H9 (cell line): ENCODE measurements around the gene PNPLA2. TPM values are rescaled to one million over a fixed set of nuclear protein-coding genes. Genes with fewer than 3 reads are reported as not detected.

Experiments used
- DNase-seq: peaks from one replicate; pipeline ENCODE4 v3.0.0-alpha.2; 2017
- H2AFZ ChIP-seq: one replicate; pipeline ENCODE4 v1.6.1; 2013; ENCODE audit warnings: mild to moderate bottlenecking, low read length, control low read depth, moderate library complexity
- H2AK5ac ChIP-seq: 2 replicates; pipeline ENCODE4 v1.6.1; 2013; ENCODE audit warnings: low read length, control low read depth, mixed read lengths; ENCODE audit not compliant: insufficient read length
- H2BK120ac ChIP-seq: one replicate; pipeline ENCODE4 v1.6.1; 2013; ENCODE audit warnings: low read depth, mild to moderate bottlenecking, low read length, control low read depth, inconsistent platforms; ENCODE audit not compliant: poor library complexity, severe bottlenecking
- H2BK12ac ChIP-seq: 2 replicates; pipeline ENCODE4 v1.6.1; 2013; ENCODE audit warnings: low read length, control low read depth, mixed read lengths, low read depth; ENCODE audit not compliant: insufficient read length
- H2BK15ac ChIP-seq: 2 replicates; pipeline ENCODE4 v1.6.1; 2013; ENCODE audit warnings: low read depth, low read length, control low read depth
- H2BK20ac ChIP-seq: one replicate; pipeline ENCODE4 v1.6.1; 2013; ENCODE audit warnings: low read depth, mild to moderate bottlenecking, low read length, control low read depth, inconsistent platforms; ENCODE audit not compliant: poor library complexity, severe bottlenecking
- H2BK5ac ChIP-seq: 2 replicates; pipeline ENCODE4 v1.6.1; 2013; ENCODE audit warnings: low read length, control low read depth, mixed read lengths; ENCODE audit not compliant: insufficient read length
- H3K14ac ChIP-seq: 2 replicates; pipeline ENCODE4 v1.6.1; 2013; ENCODE audit warnings: low read length, control low read depth; ENCODE audit not compliant: insufficient read depth
- H3K18ac ChIP-seq: 2 replicates; pipeline ENCODE4 v1.6.1; 2013; ENCODE audit warnings: low read depth, mild to moderate bottlenecking, mixed read lengths, low read length, control low read depth; ENCODE audit not compliant: insufficient read length
- H3K23ac ChIP-seq: 2 replicates; pipeline ENCODE4 v1.6.1; 2013; ENCODE audit warnings: low read length, control low read depth, mixed read lengths, low read depth; ENCODE audit not compliant: insufficient read length
- H3K23me2 ChIP-seq: 2 replicates; pipeline ENCODE4 v1.6.1; 2013; ENCODE audit warnings: low read depth, mild to moderate bottlenecking, mixed read lengths, low read length, control low read depth; ENCODE audit not compliant: insufficient read length, poor library complexity, severe bottlenecking
- H3K27ac ChIP-seq: 2 replicates; pipeline ENCODE4 v1.5.1; 2013; ENCODE audit warnings: low read length, control low read depth, mixed read lengths, low read depth; ENCODE audit not compliant: insufficient read length
- H3K27me3 ChIP-seq: 2 replicates; pipeline ENCODE4 v1.6.1; 2013; ENCODE audit warnings: low read length, control low read depth, inconsistent platforms; ENCODE audit not compliant: insufficient read depth
- H3K4ac ChIP-seq: 2 replicates; pipeline ENCODE4 v1.6.1; 2013; ENCODE audit warnings: low read depth, mild to moderate bottlenecking, control low read depth, inconsistent platforms, low read length, moderate library complexity
- H3K4me1 ChIP-seq: 2 replicates; pipeline ENCODE4 v1.6.1; 2013; ENCODE audit warnings: low read length, control low read depth, inconsistent platforms; ENCODE audit not compliant: insufficient read depth
- H3K4me2 ChIP-seq: 2 replicates; pipeline ENCODE4 v1.6.1; 2013; ENCODE audit warnings: low read length, control low read depth, mixed read lengths; ENCODE audit not compliant: insufficient read length, insufficient read depth
- H3K56ac ChIP-seq: 2 replicates; pipeline ENCODE4 v1.6.1; 2013; ENCODE audit warnings: low read depth, mild to moderate bottlenecking, mixed read lengths, low read length, control low read depth; ENCODE audit not compliant: insufficient read length
- H3K79me1 ChIP-seq: 2 replicates; pipeline ENCODE4 v1.6.1; 2013; ENCODE audit warnings: low read depth, mild to moderate bottlenecking, moderate library complexity, low read length, control low read depth, inconsistent platforms; ENCODE audit not compliant: insufficient read depth, poor library complexity, severe bottlenecking
- H3K79me2 ChIP-seq: 2 replicates; pipeline ENCODE4 v1.6.1; 2013; ENCODE audit warnings: low read length, control low read depth, inconsistent platforms; ENCODE audit not compliant: insufficient read depth
- H3K9ac ChIP-seq: 2 replicates; pipeline ENCODE4 v1.6.1; 2013; ENCODE audit warnings: low read length, control low read depth, mixed read lengths; ENCODE audit not compliant: insufficient read length; ENCODE audit errors: extremely low read depth
- H3K9me3 ChIP-seq: one replicate; pipeline ENCODE4 v1.6.1; 2013; ENCODE audit warnings: low read depth, low read length, inconsistent platforms; ENCODE audit not compliant: control insufficient read depth
- H3T11ph ChIP-seq: one replicate; pipeline ENCODE4 v1.6.1; 2013; ENCODE audit warnings: mild to moderate bottlenecking, low read length, control low read depth, inconsistent platforms
- H4K20me1 ChIP-seq: one replicate; pipeline ENCODE4 v1.6.1; 2013; ENCODE audit not compliant: control insufficient read depth, insufficient read length, insufficient read depth
- H4K5ac ChIP-seq: 2 replicates; pipeline ENCODE4 v1.6.1; 2013; ENCODE audit warnings: low read depth, mild to moderate bottlenecking, mixed read lengths, low read length, control low read depth; ENCODE audit not compliant: insufficient read length
- H4K8ac ChIP-seq: replicated peaks from 2 replicates; pipeline ENCODE4 v1.6.1; 2013; ENCODE audit warnings: low read length, control low read depth, mixed read lengths, low read depth; ENCODE audit not compliant: insufficient read length
- H4K91ac ChIP-seq: 2 replicates; pipeline ENCODE4 v1.6.1; 2013; ENCODE audit warnings: low read depth, mild to moderate bottlenecking, moderate library complexity, mixed read lengths, low read length, control low read depth; ENCODE audit not compliant: insufficient read length
- H3K27ac Mint-ChIP-seq, 3 experiments: 2 replicates in 2 of 3; 3 replicates in 1 of 3; pipeline ENCODE4 v1.8.0; 2020 to 2021; ENCODE audit warnings: mixed read lengths in 3 of 3, mild to moderate bottlenecking in 1 of 3, moderate library complexity in 1 of 3
- H3K27me3 Mint-ChIP-seq: 2 replicates; pipeline ENCODE4 v1.8.0; 2021; ENCODE audit warnings: low read depth, mild to moderate bottlenecking, moderate library complexity, mixed read lengths
- H3K36me3 Mint-ChIP-seq, 3 experiments: 2 replicates in 2 of 3; 3 replicates in 1 of 3; pipeline ENCODE4 v1.8.0; 2020 to 2021; ENCODE audit warnings: low read depth in 3 of 3, mixed read lengths in 3 of 3; ENCODE audit not compliant: insufficient read depth in 1 of 3
- H3K4me1 Mint-ChIP-seq, 2 experiments: 2 replicates each; pipeline ENCODE4 v1.8.0; 2020; ENCODE audit warnings: mixed read lengths in 2 of 2
- H3K4me3 Mint-ChIP-seq, 2 experiments: 2 replicates in 1 of 2; 3 replicates in 1 of 2; pipeline ENCODE4 v1.8.0; 2020 to 2021; ENCODE audit warnings: mild to moderate bottlenecking in 2 of 2, mixed read lengths in 2 of 2, moderate library complexity in 1 of 2
- H3K9me3 Mint-ChIP-seq, 2 experiments: 2 replicates in 1 of 2; 3 replicates in 1 of 2; pipeline ENCODE4 v1.8.0; 2020; ENCODE audit warnings: mild to moderate bottlenecking in 2 of 2, mixed read lengths in 2 of 2, moderate library complexity in 1 of 2
- CTCF ChIP-seq: fragments of 200-600 bp; sonication (generic); conservative IDR thresholded peaks from 3 replicates; pipeline ENCODE4 v1.8.0; 2021; ENCODE audit warnings: antibody characterized with exemption, mild to moderate bottlenecking
- WGBS: extraction: QIAGEN DNeasy Blood & Tissue Kit; methylation state at CpG from one replicate; pipeline ENCODE4 v1.1.7; 2013; ENCODE audit warnings: missing lambda C conversion rate, low lambda C conversion rate, mixed read lengths; ENCODE audit not compliant: insufficient read length; ENCODE audit errors: extremely low coverage; 5-methylcytosine and 5-hydroxymethylcytosine counted together
- total RNA-seq: library from RNA; stranded (reverse); gene quantifications from 2 replicates; pipeline ENCODE4 v1.2.1, GENCODE V29; 2021

The PNPLA2 gene
- total RNA-seq, 1 experiment from 2014 or later = 67.3 TPM

- no CpG with 5 or more reads among the region's 15 CpGs for WGBS
- no peak for TF ChIP-seq CTCF
- Histone ChIP-seq H3K4ac (no peak overlapping the region), H3K4me1 (no peaks in the 10 kb centered on the region; the same call in 1 of the 2 replicates), H3K9ac (no peak overlapping the region), H3K79me1 (no peaks in the 10 kb centered on the region), H3K56ac (no peak overlapping the region), H3K27ac (no peak overlapping the region), H3K9me3 (no peaks in the 10 kb centered on the region), H3K4me2 (no peak overlapping the region), H4K5ac (no peak overlapping the region), H2BK5ac (no peak overlapping the region), H2BK120ac (no peak overlapping the region), H3K18ac (no peak overlapping the region), H3K23ac (no peak overlapping the region), H2BK15ac (no peak overlapping the region), H3K23me2 (peaks cover 11% of the 10 kb centered on the region), H2AK5ac (no peak overlapping the region), H3K27me3 (no peaks in the 10 kb centered on the region), H3K79me2 (no peaks in the 10 kb centered on the region), H2BK20ac (no peak overlapping the region), H3K14ac (no peak overlapping the region), H4K20me1 (peaks cover 2% of the 10 kb centered on the region), H4K91ac (no peak overlapping the region), H4K8ac (no peak overlapping the region), H2BK12ac (no peak overlapping the region), H3T11ph (no peak overlapping the region), H2AFZ (no peak overlapping the region)
- Mint-ChIP-seq H3K27me3 (no peaks in the 10 kb centered on the region), H3K36me3 (peaks cover 0 to 16% (median 3%) of the 10 kb centered on the region in 3 experiments; a peak in 2 of 7 replicates), H3K9me3 (no peaks in the 10 kb centered on the region), H3K4me3 (no peak overlapping the region), H3K27ac (no peak overlapping the region), H3K4me1 (peaks cover 16 to 39% of the 10 kb centered on the region in 2 experiments)
- no peak for DNase-seq
Measured at GRCh38 chr11:792535-792821, 26.2 kb upstream of the PNPLA2 start.
